ENCODE measurements around the gene ARHGEF19. TPM values are rescaled to one million over a fixed set of nuclear protein-coding genes. Genes with fewer than 3 reads are reported as not detected.

Gene ARHGEF19
- total RNA-seq, 4 donors from 2014 or later, result 15.8 to 27.1 (median 20.6) TPM

GRCh38 chr1:16153999-16154673 lies 58.3 kb downstream of the ARHGEF19 start:
- H3K36me3 ChIP-seq, result peaks cover 0 to 35% (median 0%) of the 10 kb centered on the region in 3 donors
- 12 to 14% methylated on average over 12 to 14 of the region's 17 CpGs for WGBS, 2 donors
- H3K9me3 ChIP-seq, result no peaks in the 10 kb centered on the region
- no peak for DNase-seq
- peaks cover 32 to 98% (median 40%) of the 10 kb centered on the region in 3 donors for H3K4me1 ChIP-seq
- H3K27me3 ChIP-seq, result peaks cover 0 to 7% (median 0%) of the 10 kb centered on the region in 4 donors
- TF ChIP-seq CTCF (IDR thresholded peaks at IDR 0.05) (no peak), POLR2A (IDR thresholded peaks at IDR 0.05) (no peak)
- intact Hi-C loops (cut with DNase I), result no loop called here
- H3K27ac ChIP-seq, result peak overlapping the region; percentile 93 to 98 (median 98)
- peak overlapping the region; percentile 79 to 96 (median 88) for H3K4me3 ChIP-seq

GRCh38 chr1:16153096-16153998 lies 59.1 kb downstream of the ARHGEF19 start:
- no peaks in the 10 kb centered on the region for H3K9me3 ChIP-seq
- peaks cover 0 to 7% (median 0%) of the 10 kb centered on the region in 4 donors for H3K27me3 ChIP-seq
- peaks cover 32 to 98% (median 40%) of the 10 kb centered on the region in 3 donors for H3K4me1 ChIP-seq
- H3K4me3 ChIP-seq, result peak overlapping the region; percentile 79 to 96 (median 88)
- peak overlapping the region; percentile 93 to 98 (median 98) for H3K27ac ChIP-seq
- TF ChIP-seq POLR2A (IDR thresholded peaks at IDR 0.05) (no peak), CTCF (IDR thresholded peaks at IDR 0.05) (no peak)
- DNase-seq, result no peak
- peaks cover under 1 to 43% (median 8%) of the 10 kb centered on the region in 3 donors for H3K36me3 ChIP-seq
- intact Hi-C loops (cut with DNase I), result no loop called here
- 42 to 47% methylated on average over 8 to 9 of the region's 13 CpGs for WGBS, 2 donors

- 34 to 44% methylated on average over 3 to 4 of the region's 16 CpGs for WGBS, 2 donors
- DNase-seq, result no peak
- Histone ChIP-seq H3K27me3 (peaks cover 0 to 7% (median 0%) of the 10 kb centered on the region in 4 donors), H3K27ac (peak overlapping the region; percentile 93 to 98 (median 98)), H3K4me1 (peaks cover 32 to 98% (median 40%) of the 10 kb centered on the region in 3 donors), H3K36me3 (peaks cover 7 to 51% (median 12%) of the 10 kb centered on the region in 3 donors), H3K4me3 (peak overlapping the region; percentile 79 to 96 (median 88)), H3K9me3 (no peaks in the 10 kb centered on the region)
- intact Hi-C loops (cut with DNase I), result no loop called here
- no peak for TF ChIP-seq CTCF (IDR thresholded peaks at IDR 0.05)
- no peak for TF ChIP-seq POLR2A (IDR thresholded peaks at IDR 0.05)
Observed at GRCh38 chr1:16152481-16153087, 59.9 kb downstream of the ARHGEF19 start.

- Histone ChIP-seq H3K36me3 (peaks cover 11 to 57% (median 12%) of the 10 kb centered on the region in 3 donors), H3K4me3 (peak overlapping the region; percentile 79 to 96 (median 88)), H3K27ac (peak overlapping the region; percentile 93 to 98 (median 98)), H3K27me3 (peaks cover 0 to 7% (median 0%) of the 10 kb centered on the region in 4 donors), H3K9me3 (no peaks in the 10 kb centered on the region), H3K4me1 (peaks cover 31 to 98% (median 42%) of the 10 kb centered on the region in 3 donors)
- intact Hi-C loops (cut with DNase I), result no loop called here
- WGBS, 2 donors, result 88 to 90% methylated on average over 2 to 3 of the region's 4 CpGs
- DNase-seq, result no peak
- TF ChIP-seq CTCF (IDR thresholded peaks at IDR 0.05) (no peak), POLR2A (IDR thresholded peaks at IDR 0.05) (no peak)
Observed at GRCh38 chr1:16151995-16152384, 60.5 kb downstream of the ARHGEF19 start.
